NCI-H2081 (cell line): ENCODE measurements around the gene LY6G6C.
A peak's percentile ranks its signal among the peaks of the same experiment; 100 is the strongest.

ENCODE experiments used
- DNase-seq, 2 experiments: peaks; one replicate each; lab custom pipeline; 2025; lab: John Stamatoyannopoulos, UW

The LY6G6C gene

DNA sequence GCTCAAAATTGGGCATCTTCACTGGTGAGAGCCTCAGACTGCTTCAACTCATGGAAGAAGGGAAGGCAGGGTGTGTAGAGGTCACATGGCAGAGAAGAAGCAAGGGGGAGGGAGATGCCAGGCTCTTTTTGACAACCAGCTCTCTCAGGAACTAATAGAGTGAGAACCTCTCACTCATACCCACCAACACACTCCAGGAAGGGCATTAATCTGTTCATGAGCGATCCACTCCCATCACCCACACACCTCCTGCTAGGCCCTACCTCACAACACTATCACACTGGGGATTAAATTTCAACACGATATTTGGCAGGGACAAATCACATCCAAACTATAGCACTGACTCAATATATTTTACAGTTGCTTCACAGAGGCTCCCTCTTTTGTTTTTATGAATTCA is 20.3 kb upstream of the LY6G6C start:
- no peak for DNase-seq

DNA sequence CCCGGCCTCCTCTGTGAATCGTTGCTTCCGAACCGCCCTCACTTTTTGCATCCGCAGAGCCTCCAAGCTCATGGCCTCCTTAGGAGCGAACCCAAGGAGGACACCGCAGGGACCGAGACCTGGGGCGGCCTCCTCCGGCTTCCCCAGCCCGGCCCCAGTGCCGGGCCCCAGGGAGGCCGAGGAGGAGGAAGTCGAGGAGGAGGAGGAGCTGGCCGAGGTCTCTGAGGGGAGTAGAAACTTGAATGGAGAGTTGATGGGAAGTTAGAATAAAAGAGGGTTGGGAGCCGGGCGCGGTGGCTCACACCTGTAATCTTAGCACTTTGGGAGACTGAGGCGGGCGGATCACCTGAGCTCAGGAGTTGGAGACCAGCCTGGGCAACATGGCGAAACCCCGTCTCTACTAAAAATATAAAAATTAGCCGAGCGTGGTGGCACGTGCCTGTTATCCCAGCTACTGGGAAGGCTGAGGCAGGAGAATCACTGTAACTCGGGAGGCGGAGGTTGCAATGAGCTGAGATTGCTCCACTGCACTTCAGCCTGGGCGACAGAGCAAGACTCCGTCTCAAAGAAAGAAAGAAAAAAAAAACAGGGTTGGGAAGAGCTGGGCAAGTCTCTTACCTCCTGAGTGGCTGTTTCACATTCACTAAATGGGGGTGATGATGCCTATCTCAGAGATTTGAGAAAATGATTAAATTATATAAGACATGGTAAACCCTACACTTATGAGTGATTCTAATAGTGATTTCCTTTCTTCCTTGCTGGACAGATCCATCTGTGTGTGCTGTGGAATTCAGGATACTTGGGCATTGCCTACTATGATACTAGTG is 19.1 kb upstream of the LY6G6C start:
- no peak for DNase-seq

GRCh38 chr6:31739639-31740396 is 18.3 kb upstream of the LY6G6C start, which contains the start of gene MSH5:
Gene MSH5, plus strand, starts transcription at chr6:31740005. Its CDS starts 462 bp downstream, at chr6:31740467.
- peak; percentile 98 to 99 for DNase-seq

DNA sequence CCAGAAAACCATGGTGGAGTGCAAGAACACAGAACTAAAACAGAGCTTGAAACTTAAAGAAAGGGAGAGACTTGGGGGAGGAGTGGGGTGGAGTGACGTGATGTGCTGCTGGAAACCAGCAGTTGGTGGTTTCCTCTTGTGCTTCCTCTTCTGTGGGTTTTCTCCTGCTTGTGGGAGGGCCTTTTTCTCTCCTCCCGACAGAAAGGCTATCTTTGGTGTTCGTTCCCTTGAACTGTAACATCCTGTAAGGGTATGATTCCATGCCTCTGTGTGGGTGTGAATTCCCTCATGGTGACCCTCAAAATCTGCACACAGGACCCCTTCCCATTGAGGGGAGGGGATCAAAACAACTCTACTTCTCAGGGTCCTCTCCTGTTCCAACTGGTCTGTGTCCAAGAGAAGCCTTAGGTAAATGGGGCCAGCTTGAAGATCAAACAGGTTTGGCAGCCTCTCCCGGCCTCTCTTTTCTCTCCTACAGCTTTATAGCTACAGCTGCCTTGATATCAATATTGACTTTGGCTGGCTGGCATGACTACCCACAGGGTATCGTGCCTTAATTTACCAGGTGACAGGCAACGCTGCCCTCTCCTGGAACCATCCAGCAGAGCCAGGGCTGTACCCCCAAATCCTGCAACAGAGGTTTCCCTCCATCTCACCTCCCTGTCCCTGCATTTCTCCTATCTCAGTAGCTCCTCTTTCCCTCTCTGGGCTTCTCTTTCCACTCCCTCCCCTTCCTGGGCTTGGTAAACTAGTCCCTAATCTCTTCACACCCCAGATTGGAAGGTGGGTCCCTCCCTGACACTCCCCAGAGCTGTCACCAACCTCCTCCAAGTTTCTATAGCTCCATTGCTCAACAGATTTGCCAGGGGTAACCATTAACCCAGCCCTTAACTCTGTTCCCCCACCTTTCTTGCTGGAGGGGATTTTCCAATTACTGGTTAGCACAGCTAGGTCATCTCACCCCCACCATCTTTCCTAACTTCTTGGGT is 16.7 kb upstream of the LY6G6C start:
- DNase-seq: peak; percentile 76 to 89

GRCh38 chr6:31737315-31737990 is 15.9 kb upstream of the LY6G6C start:
- peak in 1 of 2 experiments; percentile 42 for DNase-seq

GRCh38 chr6:31736768-31737314 is 15.3 kb upstream of the LY6G6C start:
- no peak for DNase-seq

- DNase-seq: peak; percentile 58 to 79
These were observed 14.6 kb upstream of the LY6G6C start, which contains the start of gene CLIC1 for GRCh38 chr6:31736021-31736767. Gene CLIC1, minus strand, starts transcription at chr6:31736530. Its CDS starts 230 bp downstream, at chr6:31736300.

- no peak for DNase-seq
These were observed 13.4 kb upstream of the LY6G6C start for GRCh38 chr6:31734821-31735406.

- no peak for DNase-seq
These were observed 12.8 kb upstream of the LY6G6C start for GRCh38 chr6:31734247-31734820.

DNA sequence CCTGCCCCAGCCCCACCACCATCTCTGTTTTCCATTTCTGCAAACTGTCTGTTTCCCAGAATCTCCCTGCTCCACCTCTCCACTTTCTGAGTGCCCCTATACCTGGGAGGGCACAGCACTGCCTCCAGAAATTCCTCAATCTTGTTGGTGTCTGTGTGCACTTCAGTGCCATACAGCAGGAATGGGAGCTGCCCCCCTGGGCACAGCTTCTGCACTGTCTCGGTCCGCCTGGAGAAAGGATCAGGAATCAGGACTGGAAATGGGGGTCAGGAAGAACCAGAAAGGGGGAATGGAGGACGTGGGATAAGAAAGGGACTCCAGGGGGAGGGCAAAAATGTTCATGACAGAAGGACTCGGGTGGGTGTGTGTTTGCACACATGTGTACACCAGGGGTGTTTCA is 12.2 kb upstream of the LY6G6C start:
- no peak for DNase-seq

DNA sequence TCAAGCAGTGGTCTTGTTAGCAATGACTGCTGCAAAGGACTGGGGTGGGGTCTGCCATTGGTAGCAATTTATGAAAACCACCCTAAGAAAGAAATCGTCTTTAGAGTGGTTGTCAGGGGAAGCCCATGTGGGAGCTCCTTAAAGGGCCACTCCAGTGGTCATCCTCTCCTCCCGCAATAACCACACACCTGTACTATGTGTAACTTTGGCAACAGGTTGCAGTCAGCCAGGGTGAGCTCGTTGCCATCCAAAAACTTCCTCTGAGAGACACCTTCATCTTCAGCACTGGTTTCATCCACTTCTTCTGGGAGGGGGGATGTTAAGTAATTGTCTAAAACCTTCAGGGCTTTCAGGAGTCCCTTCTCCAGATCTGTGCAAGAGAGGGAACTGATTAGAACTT is 10.5 kb upstream of the LY6G6C start:
- DNase-seq: no peak

DNA sequence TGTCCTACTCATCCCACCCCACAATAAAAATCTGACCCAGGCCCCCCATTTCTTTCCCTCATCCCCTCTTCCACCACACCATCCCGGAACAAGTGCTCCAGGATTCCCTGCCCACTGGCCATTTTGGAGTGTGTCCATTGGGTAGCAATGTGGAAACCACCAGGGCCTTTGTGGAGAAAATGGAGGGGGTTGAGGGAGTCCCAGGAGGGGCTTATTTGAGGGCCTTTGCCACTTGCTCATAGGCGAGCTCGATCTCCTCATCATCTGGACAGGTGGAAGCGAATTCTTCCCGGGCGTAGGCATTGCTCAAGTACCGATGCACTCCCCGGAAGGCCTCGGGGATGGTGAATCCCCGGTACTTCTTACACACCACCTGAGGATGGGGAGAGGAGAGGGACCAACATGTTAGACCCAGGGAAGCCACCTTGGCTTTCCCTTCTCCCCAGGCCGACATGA is 9.1 kb upstream of the LY6G6C start:
- DNase-seq: no peak

GRCh38 chr6:31729979-31730630 is 8.6 kb upstream of the LY6G6C start:
- no peak for DNase-seq

DNA sequence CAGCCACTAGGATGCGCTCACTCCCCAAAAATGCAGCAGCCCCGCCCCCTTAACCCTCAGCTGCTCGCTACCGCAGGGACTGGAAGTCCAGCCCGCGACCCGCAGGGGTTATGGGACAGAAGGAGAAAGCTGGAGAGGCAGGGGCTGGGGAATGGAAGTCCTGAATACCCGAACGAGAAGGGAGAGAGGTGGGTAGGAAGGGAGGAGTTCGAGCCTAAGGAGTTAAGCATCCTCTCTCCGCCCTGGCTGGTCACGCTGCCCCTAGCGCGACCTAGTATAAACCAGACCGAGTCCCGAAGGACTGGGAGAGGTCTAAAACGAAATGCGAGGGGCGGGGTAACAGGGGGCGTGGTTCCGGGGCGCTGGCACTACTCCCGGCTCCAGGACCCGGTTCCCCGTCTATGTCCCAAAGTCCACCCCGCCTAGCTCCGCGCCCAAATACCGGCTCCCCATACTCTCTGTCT is 8.0 kb upstream of the LY6G6C start:
- DNase-seq: peak; percentile 67

- no peak for DNase-seq
These were observed 7.4 kb upstream of the LY6G6C start, which contains the start of gene DDAH2 for GRCh38 chr6:31728767-31729514. Gene DDAH2, minus strand, starts transcription at chr6:31729299. Its CDS starts 138 bp downstream, at chr6:31729161.

DNA sequence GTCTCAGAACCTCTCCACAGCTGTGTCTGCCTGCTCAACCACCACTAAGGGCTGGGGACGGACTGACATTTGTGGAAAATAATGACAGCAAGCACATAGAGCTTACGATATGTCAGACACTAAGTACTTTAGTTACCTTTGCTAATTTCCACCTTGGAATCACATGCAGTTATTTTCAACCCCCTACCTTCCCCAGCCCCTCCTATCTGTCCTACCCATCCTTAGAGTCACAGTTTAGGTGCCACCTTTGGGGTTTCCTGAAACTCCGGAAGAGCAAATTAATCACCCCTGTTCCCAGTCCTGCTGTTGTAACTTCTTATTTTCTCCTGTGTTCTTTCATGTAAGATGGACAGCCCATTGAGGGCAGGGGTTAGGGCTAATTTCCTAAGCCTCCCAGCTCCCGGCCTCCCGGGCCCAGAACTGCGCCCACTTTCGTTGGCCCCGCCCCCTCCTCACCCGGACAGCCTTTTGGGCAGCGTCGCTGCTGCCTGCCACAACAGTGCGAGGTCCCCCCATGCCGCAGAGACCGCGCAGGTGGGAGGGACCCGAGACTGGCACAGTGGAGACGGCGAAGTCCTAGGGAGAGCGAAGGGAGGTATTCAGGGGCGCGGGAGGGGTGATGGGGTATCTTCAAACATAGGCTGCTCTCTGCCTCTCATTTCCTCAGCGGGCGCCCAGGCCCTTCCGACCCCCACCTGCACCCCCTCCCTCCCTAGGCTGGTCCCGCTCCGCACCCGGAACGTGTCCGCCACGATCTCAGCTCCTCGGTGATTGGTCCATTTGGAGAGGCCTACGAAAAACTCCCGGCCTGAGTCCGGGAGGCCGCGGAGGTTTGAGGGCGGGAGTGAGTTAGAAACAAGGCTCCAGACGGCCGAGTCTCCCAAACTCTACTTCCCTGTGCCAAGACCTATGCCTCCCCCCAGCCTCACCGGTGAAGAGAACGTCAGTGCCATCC is 6.4 kb upstream of the LY6G6C start:
- DNase-seq: no peak
